HG02885 (cell line): ENCODE results near the gene TMEM144.
"Not testable (repeated sequence)": the region's sequence is repeated elsewhere in the genome, so short reads cannot be mapped to it uniquely, and the experiment has no call there.

ENCODE experiments used
- ATAC-seq: cut with Tn5 transposase; IDR thresholded peaks from one replicate; pipeline ENCODE4 v1.9.1; 2021; ENCODE audit warnings: mild to moderate bottlenecking; ENCODE audit not compliant: unreplicated experiment, poor library complexity

Gene TMEM144

GRCh38 chr4:158189422-158189821 is 20.9 kb upstream of the TMEM144 start:
- ATAC-seq = no peak

GRCh38 chr4:158190718-158191117 is 19.6 kb upstream of the TMEM144 start:
- no peak for ATAC-seq

GRCh38 chr4:158192439-158193158 is 17.7 kb upstream of the TMEM144 start:
- no peak for ATAC-seq

- ATAC-seq = peak; percentile 65
Measured at GRCh38 chr4:158193171-158193749, 17.0 kb upstream of the TMEM144 start.

- no peak for ATAC-seq
Measured at GRCh38 chr4:158195297-158195696, 15.0 kb upstream of the TMEM144 start.

GRCh38 chr4:158197194-158197776 is 13.0 kb upstream of the TMEM144 start:
- no peak for ATAC-seq

GRCh38 chr4:158200214-158200613 is 10.1 kb upstream of the TMEM144 start:
- ATAC-seq = no peak

- ATAC-seq = no peak
Measured at GRCh38 chr4:158201322-158201721, 9.0 kb upstream of the TMEM144 start.

- no peak for ATAC-seq
Measured at GRCh38 chr4:158201876-158202275, 8.4 kb upstream of the TMEM144 start.

GRCh38 chr4:158202481-158202880 is 7.8 kb upstream of the TMEM144 start:
- no peak for ATAC-seq

GRCh38 chr4:158203436-158203835 is 6.8 kb upstream of the TMEM144 start:
- no peak for ATAC-seq

- no peak for ATAC-seq
Measured at GRCh38 chr4:158203929-158204328, 6.4 kb upstream of the TMEM144 start.

- peak; percentile 84 for ATAC-seq
Measured at GRCh38 chr4:158208963-158209640, 1.2 kb upstream of the TMEM144 start.

- no peak for ATAC-seq
Measured at GRCh38 chr4:158211222-158211621, 936 bp downstream of the TMEM144 start.

- no peak for ATAC-seq
Measured at GRCh38 chr4:158213466-158213865, 3.2 kb downstream of the TMEM144 start.

GRCh38 chr4:158214856-158215255 is 4.6 kb downstream of the TMEM144 start:
- ATAC-seq = no peak

GRCh38 chr4:158217763-158218162 is 7.5 kb downstream of the TMEM144 start:
- ATAC-seq = no peak

- no peak for ATAC-seq
Measured at GRCh38 chr4:158219623-158220022, 9.3 kb downstream of the TMEM144 start.

- not testable (repeated sequence) for ATAC-seq
Measured at GRCh38 chr4:158224318-158224717, 14.0 kb downstream of the TMEM144 start.

- not testable (repeated sequence) for ATAC-seq
Measured at GRCh38 chr4:158224999-158225398, 14.7 kb downstream of the TMEM144 start.

- ATAC-seq = not testable (repeated sequence)
Measured at GRCh38 chr4:158227880-158228279, 17.6 kb downstream of the TMEM144 start.
